Measurements from ENCODE around the gene SUPT16H. TPM values are rescaled to one million over a fixed set of nuclear protein-coding genes. Genes with fewer than 3 reads are reported as not detected.

Gene SUPT16H
- polyA plus RNA-seq (2012; rRNA removed) = 53.7 and 65.6 TPM in 2 replicates
- 67.7 and 69.1 TPM in 2 replicates for polyA plus RNA-seq (2012; cell fraction: cytosol; rRNA removed)
- 38.6 and 69.1 TPM in 2 replicates for polyA plus RNA-seq (2012; cell fraction: nucleus; rRNA removed)

DNA sequence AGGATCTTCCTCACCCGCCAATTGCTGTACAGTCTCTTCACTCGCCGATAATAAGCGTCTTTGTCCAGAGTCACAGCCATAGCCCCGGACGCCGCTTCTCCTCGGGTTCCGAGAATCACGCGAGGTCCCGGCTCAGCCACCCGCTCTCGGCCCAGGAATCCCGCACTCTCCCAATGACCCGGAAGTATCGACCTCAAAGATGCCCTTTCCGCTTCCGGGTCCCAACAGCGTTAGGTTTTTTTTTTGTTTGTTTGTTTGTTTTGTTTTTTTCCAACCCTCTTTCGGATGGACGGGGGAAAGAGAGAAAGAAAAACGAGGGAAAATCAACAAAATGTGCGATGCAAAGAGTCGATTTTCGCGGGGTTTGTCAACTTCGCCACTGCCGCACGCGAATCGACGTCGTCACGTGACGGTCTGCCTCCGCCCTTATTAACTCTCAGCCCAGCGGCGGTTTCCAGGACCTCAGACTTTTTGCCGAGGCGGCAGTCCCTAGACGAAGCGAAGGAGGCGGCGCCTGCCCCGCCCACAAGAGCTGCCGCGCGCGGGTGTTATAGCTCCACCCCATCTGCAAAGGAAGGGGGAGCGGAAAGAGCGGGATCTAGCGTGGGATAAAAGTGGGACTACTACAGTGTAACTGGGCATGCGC, at the start of gene SUPT16H:
TSS of gene SUPT16H (minus strand) at position 172 of the 646 bp plus-strand sequence. CDS start at position 80, 92 bp downstream.
- peak within 1 kb of the TSS; percentile 88 for H3K4me2 ChIP-seq
- WGBS (ENCODE audit: low lambda C conversion rate) = under 1% methylated on average over 48 of the region's 54 CpGs
- no peaks in the 10 kb centered on the region for H3K9me3 ChIP-seq
- peak within 1 kb of the TSS; percentile 77 to 83 for H3K4me3 ChIP-seq (ENCODE audit: low read depth in 2 of 2, low read length in 1 of 2)
- ChIA-PET CTCF (interaction anchor here (1.2 kb wide), 1 partner anchor 20 kb away, joined by 3 read pairs; no protein-coding TSS in a partner anchor), POLR2A (interaction anchor here (0.9 to 1.2 kb wide), 3 partner anchors 10 to 127 kb away, joined by 3 to 6 read pairs (median 4); partner anchors contain the start of genes CHD8 and METTL3)
- no peaks in the 10 kb centered on the region for H3K27me3 ChIP-seq (ENCODE audit: insufficient read depth)
- peaks cover 40% of the 10 kb centered on the region for H3F3A ChIP-seq (replicated peaks; ENCODE audit: insufficient read depth)
- peak within 1 kb of the TSS; percentile 95 for H3K9ac ChIP-seq
- peaks cover 27 to 45% of the 10 kb centered on the region in 2 experiments for H3K36me3 ChIP-seq (replicated peaks in 1 of 2; ENCODE audit: control insufficient read depth in 1 of 2, insufficient read depth in 2 of 2, low read length in 1 of 2)
- no peaks in the 10 kb centered on the region for H3K9me2 ChIP-seq
- peaks cover 17% of the 10 kb centered on the region for H4K20me1 ChIP-seq (ENCODE audit: insufficient read depth)
- H3K27ac ChIP-seq (ENCODE audit: low read depth in 2 of 2, low read length in 1 of 2) = peak within 1 kb of the TSS; percentile 94 to 98
- peaks cover 48% of the 10 kb centered on the region for H3K79me2 ChIP-seq (ENCODE audit: insufficient read depth)
- peak within 1 kb of the TSS; percentile 65 for H2AFZ ChIP-seq (ENCODE audit: low read depth)
- peaks cover 18 to 19% of the 10 kb centered on the region in 2 experiments; a peak in 3 of 4 replicates for H3K4me1 ChIP-seq (ENCODE audit: control insufficient read depth in 1 of 2, insufficient read depth in 2 of 2, low read depth in 1 of 2, low read length in 1 of 2)
- DNase-seq = peak; percentile 88
- TF ChIP-seq, protein P1, sequence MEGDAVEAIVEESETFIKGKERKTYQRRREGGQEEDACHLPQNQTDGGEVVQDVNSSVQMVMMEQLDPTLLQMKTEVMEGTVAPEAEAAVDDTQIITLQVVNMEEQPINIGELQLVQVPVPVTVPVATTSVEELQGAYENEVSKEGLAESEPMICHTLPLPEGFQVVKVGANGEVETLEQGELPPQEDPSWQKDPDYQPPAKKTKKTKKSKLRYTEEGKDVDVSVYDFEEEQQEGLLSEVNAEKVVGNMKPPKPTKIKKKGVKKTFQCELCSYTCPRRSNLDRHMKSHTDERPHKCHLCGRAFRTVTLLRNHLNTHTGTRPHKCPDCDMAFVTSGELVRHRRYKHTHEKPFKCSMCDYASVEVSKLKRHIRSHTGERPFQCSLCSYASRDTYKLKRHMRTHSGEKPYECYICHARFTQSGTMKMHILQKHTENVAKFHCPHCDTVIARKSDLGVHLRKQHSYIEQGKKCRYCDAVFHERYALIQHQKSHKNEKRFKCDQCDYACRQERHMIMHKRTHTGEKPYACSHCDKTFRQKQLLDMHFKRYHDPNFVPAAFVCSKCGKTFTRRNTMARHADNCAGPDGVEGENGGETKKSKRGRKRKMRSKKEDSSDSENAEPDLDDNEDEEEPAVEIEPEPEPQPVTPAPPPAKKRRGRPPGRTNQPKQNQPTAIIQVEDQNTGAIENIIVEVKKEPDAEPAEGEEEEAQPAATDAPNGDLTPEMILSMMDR (IDR thresholded peaks at IDR 0.05) = no peak
- TF ChIP-seq EP300 (IDR thresholded peaks at IDR 0.05; ENCODE audit: borderline replicate concordance in 1 of 2, low read depth in 1 of 2, low read length in 1 of 2) (peak in 1 of 2 experiments; percentile 40; a peak in 1 of 4 replicates), SMC3 (IDR thresholded peaks at IDR 0.05; ENCODE audit: low read depth, low read length) (no peak), JUND (IDR thresholded peaks at IDR 0.05) (no peak; the same call in 1 of the 2 replicates), TCF12 (IDR thresholded peaks at IDR 0.05) (peak; percentile 8; the same call in 1 of the 2 replicates), GABPA (IDR thresholded peaks at IDR 0.05; ENCODE audit: low read depth) (peak; percentile 99), YY1 (IDR thresholded peaks at IDR 0.05; ENCODE audit: low read depth) (no peak), TEAD4 (IDR thresholded peaks at IDR 0.05; ENCODE audit: borderline replicate concordance, insufficient read depth) (0 out of 2 replicates have a peak, but pooled peaks have one; percentile 36), RCOR1 (IDR thresholded peaks at IDR 0.05; ENCODE audit: low read length) (peak; percentile 12; the same call in 1 of the 2 replicates), CHD2 (IDR thresholded peaks at IDR 0.05; ENCODE audit: low read length, partially characterized antibody) (peak; percentile 94), SIN3A (IDR thresholded peaks at IDR 0.05; ENCODE audit: borderline replicate concordance, low read depth, low read length) (peak; percentile 45; the same call in 1 of the 2 replicates), GATA2 (CRISPR knock-in tag; IDR thresholded peaks at IDR 0.05) (no peak), ELF1 (IDR thresholded peaks at IDR 0.05) (peak; percentile 78), FOSL2 (IDR thresholded peaks at IDR 0.05; ENCODE audit: borderline replicate concordance, low read depth) (0 out of 2 replicates have a peak, but pooled peaks have one; percentile 0), RFX5 (IDR thresholded peaks at IDR 0.05; ENCODE audit: low read length) (no peak)
- TF ChIP-seq, protein P2, sequence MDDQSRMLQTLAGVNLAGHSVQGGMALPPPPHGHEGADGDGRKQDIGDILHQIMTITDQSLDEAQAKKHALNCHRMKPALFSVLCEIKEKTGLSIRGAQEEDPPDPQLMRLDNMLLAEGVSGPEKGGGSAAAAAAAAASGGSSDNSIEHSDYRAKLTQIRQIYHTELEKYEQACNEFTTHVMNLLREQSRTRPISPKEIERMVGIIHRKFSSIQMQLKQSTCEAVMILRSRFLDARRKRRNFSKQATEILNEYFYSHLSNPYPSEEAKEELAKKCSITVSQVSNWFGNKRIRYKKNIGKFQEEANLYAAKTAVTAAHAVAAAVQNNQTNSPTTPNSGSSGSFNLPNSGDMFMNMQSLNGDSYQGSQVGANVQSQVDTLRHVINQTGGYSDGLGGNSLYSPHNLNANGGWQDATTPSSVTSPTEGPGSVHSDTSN (IDR thresholded peaks at IDR 0.05) = no peak
- TF ChIP-seq, protein P3, sequence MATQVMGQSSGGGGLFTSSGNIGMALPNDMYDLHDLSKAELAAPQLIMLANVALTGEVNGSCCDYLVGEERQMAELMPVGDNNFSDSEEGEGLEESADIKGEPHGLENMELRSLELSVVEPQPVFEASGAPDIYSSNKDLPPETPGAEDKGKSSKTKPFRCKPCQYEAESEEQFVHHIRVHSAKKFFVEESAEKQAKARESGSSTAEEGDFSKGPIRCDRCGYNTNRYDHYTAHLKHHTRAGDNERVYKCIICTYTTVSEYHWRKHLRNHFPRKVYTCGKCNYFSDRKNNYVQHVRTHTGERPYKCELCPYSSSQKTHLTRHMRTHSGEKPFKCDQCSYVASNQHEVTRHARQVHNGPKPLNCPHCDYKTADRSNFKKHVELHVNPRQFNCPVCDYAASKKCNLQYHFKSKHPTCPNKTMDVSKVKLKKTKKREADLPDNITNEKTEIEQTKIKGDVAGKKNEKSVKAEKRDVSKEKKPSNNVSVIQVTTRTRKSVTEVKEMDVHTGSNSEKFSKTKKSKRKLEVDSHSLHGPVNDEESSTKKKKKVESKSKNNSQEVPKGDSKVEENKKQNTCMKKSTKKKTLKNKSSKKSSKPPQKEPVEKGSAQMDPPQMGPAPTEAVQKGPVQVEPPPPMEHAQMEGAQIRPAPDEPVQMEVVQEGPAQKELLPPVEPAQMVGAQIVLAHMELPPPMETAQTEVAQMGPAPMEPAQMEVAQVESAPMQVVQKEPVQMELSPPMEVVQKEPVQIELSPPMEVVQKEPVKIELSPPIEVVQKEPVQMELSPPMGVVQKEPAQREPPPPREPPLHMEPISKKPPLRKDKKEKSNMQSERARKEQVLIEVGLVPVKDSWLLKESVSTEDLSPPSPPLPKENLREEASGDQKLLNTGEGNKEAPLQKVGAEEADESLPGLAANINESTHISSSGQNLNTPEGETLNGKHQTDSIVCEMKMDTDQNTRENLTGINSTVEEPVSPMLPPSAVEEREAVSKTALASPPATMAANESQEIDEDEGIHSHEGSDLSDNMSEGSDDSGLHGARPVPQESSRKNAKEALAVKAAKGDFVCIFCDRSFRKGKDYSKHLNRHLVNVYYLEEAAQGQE (IDR thresholded peaks at IDR 0.05; ENCODE audit: low read depth, low read length) = no peak; the same call in 1 of the 2 replicates
- TF ChIP-seq, protein P4, sequence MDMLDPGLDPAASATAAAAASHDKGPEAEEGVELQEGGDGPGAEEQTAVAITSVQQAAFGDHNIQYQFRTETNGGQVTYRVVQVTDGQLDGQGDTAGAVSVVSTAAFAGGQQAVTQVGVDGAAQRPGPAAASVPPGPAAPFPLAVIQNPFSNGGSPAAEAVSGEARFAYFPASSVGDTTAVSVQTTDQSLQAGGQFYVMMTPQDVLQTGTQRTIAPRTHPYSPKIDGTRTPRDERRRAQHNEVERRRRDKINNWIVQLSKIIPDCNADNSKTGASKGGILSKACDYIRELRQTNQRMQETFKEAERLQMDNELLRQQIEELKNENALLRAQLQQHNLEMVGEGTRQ (IDR thresholded peaks at IDR 0.05; ENCODE audit: borderline replicate concordance, low read depth, low read length) = peak; percentile 81
- TF ChIP-seq, protein P5, sequence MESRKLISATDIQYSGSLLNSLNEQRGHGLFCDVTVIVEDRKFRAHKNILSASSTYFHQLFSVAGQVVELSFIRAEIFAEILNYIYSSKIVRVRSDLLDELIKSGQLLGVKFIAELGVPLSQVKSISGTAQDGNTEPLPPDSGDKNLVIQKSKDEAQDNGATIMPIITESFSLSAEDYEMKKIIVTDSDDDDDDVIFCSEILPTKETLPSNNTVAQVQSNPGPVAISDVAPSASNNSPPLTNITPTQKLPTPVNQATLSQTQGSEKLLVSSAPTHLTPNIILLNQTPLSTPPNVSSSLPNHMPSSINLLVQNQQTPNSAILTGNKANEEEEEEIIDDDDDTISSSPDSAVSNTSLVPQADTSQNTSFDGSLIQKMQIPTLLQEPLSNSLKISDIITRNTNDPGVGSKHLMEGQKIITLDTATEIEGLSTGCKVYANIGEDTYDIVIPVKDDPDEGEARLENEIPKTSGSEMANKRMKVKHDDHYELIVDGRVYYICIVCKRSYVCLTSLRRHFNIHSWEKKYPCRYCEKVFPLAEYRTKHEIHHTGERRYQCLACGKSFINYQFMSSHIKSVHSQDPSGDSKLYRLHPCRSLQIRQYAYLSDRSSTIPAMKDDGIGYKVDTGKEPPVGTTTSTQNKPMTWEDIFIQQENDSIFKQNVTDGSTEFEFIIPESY (IDR thresholded peaks at IDR 0.05; ENCODE audit: borderline replicate concordance, low read depth) = peak; percentile 88
- TF ChIP-seq, protein P6, sequence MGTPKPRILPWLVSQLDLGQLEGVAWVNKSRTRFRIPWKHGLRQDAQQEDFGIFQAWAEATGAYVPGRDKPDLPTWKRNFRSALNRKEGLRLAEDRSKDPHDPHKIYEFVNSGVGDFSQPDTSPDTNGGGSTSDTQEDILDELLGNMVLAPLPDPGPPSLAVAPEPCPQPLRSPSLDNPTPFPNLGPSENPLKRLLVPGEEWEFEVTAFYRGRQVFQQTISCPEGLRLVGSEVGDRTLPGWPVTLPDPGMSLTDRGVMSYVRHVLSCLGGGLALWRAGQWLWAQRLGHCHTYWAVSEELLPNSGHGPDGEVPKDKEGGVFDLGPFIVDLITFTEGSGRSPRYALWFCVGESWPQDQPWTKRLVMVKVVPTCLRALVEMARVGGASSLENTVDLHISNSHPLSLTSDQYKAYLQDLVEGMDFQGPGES (IDR thresholded peaks at IDR 0.05; ENCODE audit: low read depth, low read length) = no peak
